Lower leg skin (tissue), 3 donors: ENCODE measurements around the gene DNAH11.
"Not testable (repeated sequence)": the region's sequence is repeated elsewhere in the genome, so short reads cannot be mapped to it uniquely, and the experiment has no call there.

Source experiments
- POLR2A ChIP-seq, 2 donors: fragments of 450-650 bp; IDR thresholded peaks; one replicate each; pipeline ENCODE4 v1.6.1; 2016 to 2017; ENCODE audit warnings: antibody characterized with exemption in 2 of 2, mild to moderate bottlenecking in 1 of 2, moderate library complexity in 1 of 2
- TF ChIP-seq, protein P1 (sequence below), 3 donors: fragments of 450-650 bp; IDR thresholded peaks; one replicate each; pipeline ENCODE4 v1.5.1; 2016; ENCODE audit warnings: antibody characterized with exemption in 3 of 3, mild to moderate bottlenecking in 3 of 3, moderate library complexity in 2 of 3

GRCh38 chr7:21865631-21866204 lies 322.9 kb downstream of the DNAH11 start:
- TF ChIP-seq, protein P1, sequence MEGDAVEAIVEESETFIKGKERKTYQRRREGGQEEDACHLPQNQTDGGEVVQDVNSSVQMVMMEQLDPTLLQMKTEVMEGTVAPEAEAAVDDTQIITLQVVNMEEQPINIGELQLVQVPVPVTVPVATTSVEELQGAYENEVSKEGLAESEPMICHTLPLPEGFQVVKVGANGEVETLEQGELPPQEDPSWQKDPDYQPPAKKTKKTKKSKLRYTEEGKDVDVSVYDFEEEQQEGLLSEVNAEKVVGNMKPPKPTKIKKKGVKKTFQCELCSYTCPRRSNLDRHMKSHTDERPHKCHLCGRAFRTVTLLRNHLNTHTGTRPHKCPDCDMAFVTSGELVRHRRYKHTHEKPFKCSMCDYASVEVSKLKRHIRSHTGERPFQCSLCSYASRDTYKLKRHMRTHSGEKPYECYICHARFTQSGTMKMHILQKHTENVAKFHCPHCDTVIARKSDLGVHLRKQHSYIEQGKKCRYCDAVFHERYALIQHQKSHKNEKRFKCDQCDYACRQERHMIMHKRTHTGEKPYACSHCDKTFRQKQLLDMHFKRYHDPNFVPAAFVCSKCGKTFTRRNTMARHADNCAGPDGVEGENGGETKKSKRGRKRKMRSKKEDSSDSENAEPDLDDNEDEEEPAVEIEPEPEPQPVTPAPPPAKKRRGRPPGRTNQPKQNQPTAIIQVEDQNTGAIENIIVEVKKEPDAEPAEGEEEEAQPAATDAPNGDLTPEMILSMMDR (IDR thresholded peaks at IDR 0.05) = not testable (repeated sequence)
- TF ChIP-seq POLR2A (IDR thresholded peaks at IDR 0.05) = not testable (repeated sequence)
